ENCODE measurements around the gene TCEAL5.

DNA sequence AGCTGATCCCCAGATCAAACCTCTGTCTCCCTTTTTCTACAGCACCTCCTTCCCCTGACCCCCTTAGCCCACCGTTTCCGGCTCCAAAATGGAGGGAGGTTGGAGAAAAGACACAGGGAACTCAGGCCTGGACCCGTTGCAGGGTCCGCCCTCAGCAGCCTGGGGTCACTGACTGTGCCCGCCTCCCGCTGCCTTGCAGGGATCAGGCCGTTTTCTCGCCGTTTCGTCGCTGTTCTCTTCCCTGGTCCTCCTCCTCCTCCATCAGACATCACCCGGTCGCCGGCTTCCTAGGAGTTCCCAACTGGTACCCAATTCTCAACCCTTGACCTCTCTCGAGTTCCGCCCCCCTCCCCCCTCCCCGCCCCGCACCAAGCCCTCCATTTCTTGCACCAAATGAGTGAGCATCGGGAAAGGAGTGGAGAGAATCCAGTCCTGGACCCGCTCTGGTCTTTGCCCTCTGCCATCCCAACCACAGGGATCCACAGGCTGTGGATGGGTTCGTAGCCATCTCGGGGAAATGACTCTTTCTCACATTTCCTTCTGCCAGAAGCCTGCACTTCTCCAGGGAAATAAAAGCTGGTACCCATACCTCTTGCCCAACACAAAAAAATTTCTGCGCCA, 493 bp downstream of the TCEAL5 start:
- TF ChIP-seq, protein P1, sequence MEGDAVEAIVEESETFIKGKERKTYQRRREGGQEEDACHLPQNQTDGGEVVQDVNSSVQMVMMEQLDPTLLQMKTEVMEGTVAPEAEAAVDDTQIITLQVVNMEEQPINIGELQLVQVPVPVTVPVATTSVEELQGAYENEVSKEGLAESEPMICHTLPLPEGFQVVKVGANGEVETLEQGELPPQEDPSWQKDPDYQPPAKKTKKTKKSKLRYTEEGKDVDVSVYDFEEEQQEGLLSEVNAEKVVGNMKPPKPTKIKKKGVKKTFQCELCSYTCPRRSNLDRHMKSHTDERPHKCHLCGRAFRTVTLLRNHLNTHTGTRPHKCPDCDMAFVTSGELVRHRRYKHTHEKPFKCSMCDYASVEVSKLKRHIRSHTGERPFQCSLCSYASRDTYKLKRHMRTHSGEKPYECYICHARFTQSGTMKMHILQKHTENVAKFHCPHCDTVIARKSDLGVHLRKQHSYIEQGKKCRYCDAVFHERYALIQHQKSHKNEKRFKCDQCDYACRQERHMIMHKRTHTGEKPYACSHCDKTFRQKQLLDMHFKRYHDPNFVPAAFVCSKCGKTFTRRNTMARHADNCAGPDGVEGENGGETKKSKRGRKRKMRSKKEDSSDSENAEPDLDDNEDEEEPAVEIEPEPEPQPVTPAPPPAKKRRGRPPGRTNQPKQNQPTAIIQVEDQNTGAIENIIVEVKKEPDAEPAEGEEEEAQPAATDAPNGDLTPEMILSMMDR (IDR thresholded peaks at IDR 0.05), result no peak
- no peak for TF ChIP-seq POLR2A (IDR thresholded peaks at IDR 0.05)
